Neutrophil (primary cell): ENCODE results near the gene SLC28A1.

ENCODE experiments used
- H3K27ac ChIP-seq: fragments of 200-600 bp; sonication (generic); 2 replicates; pipeline ENCODE4 v1.5.1; 2016; ENCODE audit warnings: mild to moderate bottlenecking, moderate library complexity
- H3K27me3 ChIP-seq: fragments of 200-600 bp; sonication (generic); 2 replicates; pipeline ENCODE4 v1.6.0; 2016; ENCODE audit warnings: mild to moderate bottlenecking
- H3K36me3 ChIP-seq: fragments of 200-600 bp; sonication (generic); 2 replicates; pipeline ENCODE4 v1.5.1; 2017
- H3K4me1 ChIP-seq, 2 experiments: fragments of 200-600 bp in 1 of 2; sonication (generic) in 1 of 2; 1 replicate in 1 of 2; 2 replicates in 1 of 2; pipeline versions ENCODE4 v1.5.1 to v1.6.1; 2013 to 2016; ENCODE audit warnings: low read depth in 1 of 2, low read length in 1 of 2, mild to moderate bottlenecking in 1 of 2, moderate library complexity in 1 of 2; ENCODE audit not compliant: control insufficient read depth in 1 of 2, insufficient read depth in 1 of 2
- H3K4me3 ChIP-seq, 2 experiments: fragments of 200-600 bp in 1 of 2; sonication (generic) in 1 of 2; 1 replicate in 1 of 2; 2 replicates in 1 of 2; pipeline ENCODE4 v1.5.1; 2013 to 2016; ENCODE audit warnings: low read depth in 1 of 2, low read length in 1 of 2, mild to moderate bottlenecking in 1 of 2, moderate library complexity in 1 of 2
- H3K9me3 ChIP-seq: fragments of 200-600 bp; sonication (generic); 2 replicates; pipeline ENCODE4 v1.5.1; 2016
- CTCF ChIP-seq: fragments of 200-600 bp; sonication (generic); IDR thresholded peaks from 2 replicates; pipeline ENCODE4 v1.5.1; 2016; ENCODE audit warnings: antibody characterized with exemption

Gene SLC28A1

GRCh38 chr15:84890670-84891162 lies 6.3 kb downstream of the SLC28A1 start:
- no peak for TF ChIP-seq CTCF
- no peak overlapping the region for H3K4me3 ChIP-seq
- H3K4me1 ChIP-seq: no peaks in the 10 kb centered on the region
- H3K27ac ChIP-seq: no peak overlapping the region
- no peaks in the 10 kb centered on the region for H3K9me3 ChIP-seq
- no peaks in the 10 kb centered on the region for H3K36me3 ChIP-seq
- no peaks in the 10 kb centered on the region for H3K27me3 ChIP-seq

- Histone ChIP-seq H3K4me1 (no peaks in the 10 kb centered on the region), H3K9me3 (no peaks in the 10 kb centered on the region), H3K4me3 (no peak overlapping the region), H3K36me3 (no peaks in the 10 kb centered on the region), H3K27me3 (no peaks in the 10 kb centered on the region), H3K27ac (no peak overlapping the region)
- no peak for TF ChIP-seq CTCF
Observed at GRCh38 chr15:84891339-84891738, 6.9 kb downstream of the SLC28A1 start.

- no peak overlapping the region for H3K27ac ChIP-seq
- TF ChIP-seq CTCF: no peak
- no peaks in the 10 kb centered on the region for H3K36me3 ChIP-seq
- H3K9me3 ChIP-seq: no peaks in the 10 kb centered on the region
- H3K27me3 ChIP-seq: no peaks in the 10 kb centered on the region
- no peaks in the 10 kb centered on the region for H3K4me1 ChIP-seq
- no peak overlapping the region for H3K4me3 ChIP-seq
Observed at GRCh38 chr15:84892786-84893307, 8.4 kb downstream of the SLC28A1 start.

- no peak overlapping the region for H3K4me3 ChIP-seq
- no peaks in the 10 kb centered on the region for H3K9me3 ChIP-seq
- no peak overlapping the region for H3K27ac ChIP-seq
- no peaks in the 10 kb centered on the region for H3K27me3 ChIP-seq
- H3K36me3 ChIP-seq: no peaks in the 10 kb centered on the region
- no peaks in the 10 kb centered on the region for H3K4me1 ChIP-seq
- no peak for TF ChIP-seq CTCF
Observed at GRCh38 chr15:84893607-84894006, 9.1 kb downstream of the SLC28A1 start.

GRCh38 chr15:84894736-84895425 lies 10.4 kb downstream of the SLC28A1 start:
- Histone ChIP-seq H3K4me1 (no peaks in the 10 kb centered on the region), H3K36me3 (no peaks in the 10 kb centered on the region), H3K27me3 (no peaks in the 10 kb centered on the region), H3K4me3 (no peak overlapping the region), H3K27ac (no peak overlapping the region), H3K9me3 (no peaks in the 10 kb centered on the region)
- TF ChIP-seq CTCF: no peak
